Hepatocyte (in vitro differentiated cells): ENCODE data around the gene PCA3. TPM values are rescaled to one million over a fixed set of nuclear protein-coding genes. Genes with fewer than 3 reads are reported as not detected.

Experiments used
- DNase-seq: peaks from one replicate; pipeline ENCODE4 v3.0.0-alpha.2; 2016; ENCODE audit warnings: low spot score
- H2AFZ ChIP-seq: fragments of 200-600 bp; sonication (generic); 2 replicates; pipeline ENCODE4 v1.6.0; 2016; ENCODE audit warnings: antibody characterized with exemption, mild to moderate bottlenecking
- H3K27ac ChIP-seq: fragments of 200-600 bp; sonication (generic); 2 replicates; pipeline ENCODE4 v1.5.1; 2016; ENCODE audit warnings: mild to moderate bottlenecking
- H3K27me3 ChIP-seq: fragments of 200-600 bp; sonication (generic); 2 replicates; pipeline ENCODE4 v1.6.1; 2016
- H3K36me3 ChIP-seq: fragments of 200-600 bp; sonication (generic); replicated peaks from 2 replicates; pipeline ENCODE4 v1.5.1; 2016; ENCODE audit warnings: low read depth; ENCODE audit not compliant: insufficient read depth
- H3K4me1 ChIP-seq: fragments of 200-600 bp; sonication (generic); 2 replicates; pipeline ENCODE4 v1.5.1; 2016; ENCODE audit warnings: mild to moderate bottlenecking, moderate library complexity; ENCODE audit not compliant: insufficient read depth
- H3K4me2 ChIP-seq: fragments of 200-600 bp; sonication (generic); 2 replicates; pipeline ENCODE4 v1.6.0; 2016
- H3K4me3 ChIP-seq: fragments of 200-600 bp; sonication (generic); 2 replicates; pipeline ENCODE4 v1.5.1; 2016; ENCODE audit warnings: mild to moderate bottlenecking
- H3K79me2 ChIP-seq: fragments of 200-600 bp; sonication (generic); 2 replicates; pipeline ENCODE4 v1.6.0; 2017; ENCODE audit warnings: mild to moderate bottlenecking
- H3K9me2 ChIP-seq: fragments of 200-600 bp; sonication (generic); replicated peaks from 2 replicates; pipeline ENCODE4 v1.6.0; 2017; ENCODE audit warnings: mild to moderate bottlenecking; ENCODE audit not compliant: insufficient read depth
- H3K9me3 ChIP-seq: fragments of 200-600 bp; sonication (generic); 2 replicates; pipeline ENCODE4 v1.5.1; 2016; ENCODE audit warnings: low read depth, mild to moderate bottlenecking
- H4K20me1 ChIP-seq: fragments of 200-600 bp; sonication (generic); 2 replicates; pipeline ENCODE4 v1.6.0; 2016; ENCODE audit warnings: mild to moderate bottlenecking; ENCODE audit not compliant: insufficient read depth, poor library complexity, severe bottlenecking
- EZH2 ChIP-seq: fragments of 200-600 bp; sonication (generic); IDR thresholded peaks from 2 replicates; pipeline ENCODE4 v1.6.1; 2016; ENCODE audit warnings: antibody characterized with exemption, mild to moderate bottlenecking, borderline replicate concordance
- EZH2phosphoT487 ChIP-seq: fragments of 200-600 bp; sonication (generic); IDR thresholded peaks from one replicate; pipeline ENCODE4 v1.6.1; 2018; ENCODE audit warnings: antibody characterized with exemption, mild to moderate bottlenecking, low read depth, moderate library complexity; ENCODE audit not compliant: unreplicated experiment, severe bottlenecking
- WGBS: methylation state at CpG from one replicate; pipeline ENCODE4 v1.1.6; 2016; ENCODE audit warnings: low lambda C conversion rate; ENCODE audit errors: missing lambda C conversion rate; 5-methylcytosine and 5-hydroxymethylcytosine counted together
- polyA plus RNA-seq: library from polyadenylated mRNA; unstranded; fragments of >200 nt; fragmentation: Nextera tagmentation; extraction: Ambion mirVana; gene quantifications from 2 replicates; pipeline ENCODE4 v1.2.1, GENCODE V29; 2016
- total RNA-seq: library from RNA; depleted of rRNA; stranded (reverse); fragments of >200 nt; gene quantifications from 2 replicates; pipeline ENCODE4 v1.2.3, GENCODE V29; 2014
- TF ChIP-seq, protein P1 (sequence below): fragments of 200-600 bp; sonication (generic); IDR thresholded peaks from 2 replicates; pipeline ENCODE4 v1.5.1; 2016; ENCODE audit warnings: antibody characterized with exemption, mild to moderate bottlenecking; ENCODE audit not compliant: poor library complexity

Gene PCA3
- total and polyA plus RNA-seq, 2 experiments from 2014 or later: not detected

GRCh38 chr9:76733096-76733495 lies 31.1 kb upstream of the PCA3 start:
- Histone ChIP-seq H3K4me3 (no peak overlapping the region), H3K27ac (no peak overlapping the region), H2AFZ (no peak overlapping the region), H3K4me2 (no peak overlapping the region), H3K27me3 (no peaks in the 10 kb centered on the region), H3K36me3 (no peaks in the 10 kb centered on the region), H3K9me2 (no peaks in the 10 kb centered on the region), H3K4me1 (no peaks in the 10 kb centered on the region), H4K20me1 (no peaks in the 10 kb centered on the region), H3K9me3 (no peaks in the 10 kb centered on the region), H3K79me2 (no peaks in the 10 kb centered on the region)
- TF ChIP-seq EZH2phosphoT487: no peak
- TF ChIP-seq, protein P1, sequence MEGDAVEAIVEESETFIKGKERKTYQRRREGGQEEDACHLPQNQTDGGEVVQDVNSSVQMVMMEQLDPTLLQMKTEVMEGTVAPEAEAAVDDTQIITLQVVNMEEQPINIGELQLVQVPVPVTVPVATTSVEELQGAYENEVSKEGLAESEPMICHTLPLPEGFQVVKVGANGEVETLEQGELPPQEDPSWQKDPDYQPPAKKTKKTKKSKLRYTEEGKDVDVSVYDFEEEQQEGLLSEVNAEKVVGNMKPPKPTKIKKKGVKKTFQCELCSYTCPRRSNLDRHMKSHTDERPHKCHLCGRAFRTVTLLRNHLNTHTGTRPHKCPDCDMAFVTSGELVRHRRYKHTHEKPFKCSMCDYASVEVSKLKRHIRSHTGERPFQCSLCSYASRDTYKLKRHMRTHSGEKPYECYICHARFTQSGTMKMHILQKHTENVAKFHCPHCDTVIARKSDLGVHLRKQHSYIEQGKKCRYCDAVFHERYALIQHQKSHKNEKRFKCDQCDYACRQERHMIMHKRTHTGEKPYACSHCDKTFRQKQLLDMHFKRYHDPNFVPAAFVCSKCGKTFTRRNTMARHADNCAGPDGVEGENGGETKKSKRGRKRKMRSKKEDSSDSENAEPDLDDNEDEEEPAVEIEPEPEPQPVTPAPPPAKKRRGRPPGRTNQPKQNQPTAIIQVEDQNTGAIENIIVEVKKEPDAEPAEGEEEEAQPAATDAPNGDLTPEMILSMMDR: no peak
- TF ChIP-seq EZH2: no peak
- 90% methylated on average over 1 of the region's 1 CpG for WGBS
- no peak for DNase-seq

- TF ChIP-seq EZH2phosphoT487: no peak
- TF ChIP-seq, protein P1: no peak
- no peak for TF ChIP-seq EZH2
Observed at GRCh38 chr9:76734716-76735115, 29.5 kb upstream of the PCA3 start.

GRCh38 chr9:76737154-76737902 lies 26.9 kb upstream of the PCA3 start:
- Histone ChIP-seq H3K9me3 (no peaks in the 10 kb centered on the region), H3K36me3 (no peaks in the 10 kb centered on the region), H3K4me1 (no peaks in the 10 kb centered on the region), H3K27ac (no peak overlapping the region), H4K20me1 (no peaks in the 10 kb centered on the region), H2AFZ (no peak overlapping the region), H3K4me2 (no peak overlapping the region), H3K79me2 (no peaks in the 10 kb centered on the region), H3K4me3 (no peak overlapping the region), H3K9me2 (no peaks in the 10 kb centered on the region), H3K27me3 (no peaks in the 10 kb centered on the region)
- 85% methylated on average over 3 of the region's 3 CpGs for WGBS
- DNase-seq: no peak
- TF ChIP-seq, protein P1: no peak
- TF ChIP-seq EZH2 (no peak), EZH2phosphoT487 (no peak)

More at GRCh38 chr9:76734716-76735115, 29.5 kb upstream of the PCA3 start:
- Histone ChIP-seq H3K79me2 (no peaks in the 10 kb centered on the region), H2AFZ (no peak overlapping the region), H3K4me2 (no peak overlapping the region), H3K4me1 (no peaks in the 10 kb centered on the region), H3K4me3 (no peak overlapping the region), H3K36me3 (no peaks in the 10 kb centered on the region), H3K27me3 (no peaks in the 10 kb centered on the region), H3K9me2 (no peaks in the 10 kb centered on the region), H4K20me1 (no peaks in the 10 kb centered on the region), H3K9me3 (no peaks in the 10 kb centered on the region), H3K27ac (no peak overlapping the region)
- 91% methylated on average over 3 of the region's 3 CpGs for WGBS
- DNase-seq: no peak

DNA sequence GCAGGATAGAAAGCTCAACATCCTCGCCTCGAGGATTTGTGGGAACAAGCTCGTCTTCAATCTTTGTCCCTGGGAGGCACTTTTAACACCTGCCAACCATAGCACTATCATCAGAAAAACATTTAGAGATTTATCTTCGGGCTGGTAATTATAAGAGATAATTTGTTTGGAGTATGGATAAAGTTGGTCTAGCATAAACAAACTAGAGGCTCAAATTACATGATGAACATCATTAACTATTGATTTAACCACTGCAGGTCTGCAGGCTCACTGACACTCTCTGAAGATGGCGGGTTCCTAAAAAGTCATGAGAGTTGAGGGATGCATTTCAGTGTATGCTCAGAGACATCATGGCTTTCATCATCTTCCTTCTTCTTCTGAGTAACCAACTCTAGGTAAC lies 25.8 kb upstream of the PCA3 start:
- Histone ChIP-seq H3K36me3 (no peaks in the 10 kb centered on the region), H3K9me2 (no peaks in the 10 kb centered on the region), H4K20me1 (no peaks in the 10 kb centered on the region), H3K27ac (no peak overlapping the region), H3K4me3 (no peak overlapping the region), H2AFZ (no peak overlapping the region), H3K4me1 (no peaks in the 10 kb centered on the region), H3K4me2 (no peak overlapping the region), H3K79me2 (no peaks in the 10 kb centered on the region), H3K9me3 (no peaks in the 10 kb centered on the region), H3K27me3 (no peaks in the 10 kb centered on the region)
- DNase-seq: no peak
- TF ChIP-seq EZH2 (no peak), EZH2phosphoT487 (no peak)
- TF ChIP-seq, protein P1: no peak
- WGBS: 76% methylated on average over 5 of the region's 5 CpGs
